ENCODE results near the gene NETO1.

Gene NETO1

DNA sequence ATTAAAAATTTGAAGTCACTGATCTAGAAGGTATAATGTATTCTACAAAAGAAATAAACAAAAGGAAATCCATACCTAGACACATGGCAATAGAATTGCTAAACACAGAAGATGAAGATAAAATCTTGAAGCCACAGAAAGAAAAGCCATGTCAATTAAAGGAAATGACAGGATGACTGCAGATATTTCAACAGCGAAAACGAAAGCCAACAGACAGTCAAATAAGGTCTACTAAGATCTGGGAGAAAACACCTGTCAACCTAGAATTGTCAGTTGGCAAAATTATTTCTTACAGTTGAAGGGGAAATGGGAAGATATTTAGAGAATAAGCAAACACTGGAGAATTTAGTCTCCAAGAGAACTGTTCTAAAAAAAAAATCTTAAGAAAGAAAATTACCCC, 39.2 kb downstream of the NETO1 start:
- H3K36me3 Mint-ChIP-seq = peaks cover 12 to 22% of the 10 kb centered on the region in 2 donors
- DNase-seq = no peak
- H3K4me1 Mint-ChIP-seq = peaks cover 0 to 9% of the 10 kb centered on the region in 2 donors
- H3K4me3 Mint-ChIP-seq = no peak overlapping the region
- no peak for ATAC-seq (replicated peaks)
- H3K27me3 Mint-ChIP-seq = peaks cover 0 to 12% of the 10 kb centered on the region in 2 donors
- H3K9me3 Mint-ChIP-seq = peaks cover 0 to 3% of the 10 kb centered on the region in 2 donors
- H3K27ac Mint-ChIP-seq = no peak overlapping the region

DNA sequence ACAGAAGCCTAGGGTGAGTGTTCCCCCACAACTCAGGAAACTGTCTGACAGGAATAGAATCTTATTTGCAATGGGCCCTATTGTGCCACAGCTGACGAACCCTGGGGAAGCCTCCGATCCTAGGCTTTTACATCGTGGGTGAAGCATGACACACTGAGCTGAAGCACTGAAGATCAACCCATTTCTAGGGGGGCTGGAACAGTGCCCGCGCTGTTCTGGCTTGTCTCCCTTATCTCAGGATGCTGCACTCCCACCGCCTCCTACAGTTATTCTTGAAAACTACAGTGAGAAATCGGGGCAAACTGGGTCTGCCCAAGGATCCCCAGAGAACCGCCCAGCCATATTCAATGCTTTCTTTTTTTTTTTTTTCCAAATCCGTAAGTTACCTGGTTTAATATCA, 41.1 kb downstream of the NETO1 start:
- Mint-ChIP-seq H3K27ac (no peak overlapping the region), H3K4me3 (no peak overlapping the region), H3K27me3 (peaks cover 0 to 12% of the 10 kb centered on the region in 2 donors), H3K4me1 (peaks cover 0 to 7% of the 10 kb centered on the region in 2 donors), H3K36me3 (peaks cover 18 to 25% of the 10 kb centered on the region in 2 donors), H3K9me3 (peaks cover 0 to 1% of the 10 kb centered on the region in 2 donors)
- no peak for ATAC-seq (replicated peaks)
- no peak for DNase-seq

DNA sequence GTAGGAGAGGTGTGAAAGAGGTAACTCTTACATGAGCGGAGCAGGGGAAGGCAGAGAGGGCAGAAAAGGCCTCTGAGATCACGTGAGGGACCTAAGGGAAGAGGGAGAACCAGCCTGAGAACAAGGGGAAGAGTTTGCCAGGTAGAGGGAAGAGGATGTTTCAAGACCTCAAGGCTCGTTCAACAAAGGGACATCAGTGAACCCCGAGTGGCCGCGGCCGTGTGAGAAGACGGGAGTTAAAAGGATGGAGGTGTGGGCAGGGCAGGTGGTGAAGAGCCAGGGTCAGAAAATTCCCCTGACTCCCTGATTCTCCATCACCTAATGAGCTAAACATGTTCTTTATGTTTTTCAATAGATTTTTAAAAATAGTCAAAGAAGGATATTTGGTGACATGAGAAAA, 44.4 kb downstream of the NETO1 start:
- H3K4me1 Mint-ChIP-seq = no peaks in the 10 kb centered on the region
- no peak for ATAC-seq (replicated peaks)
- H3K36me3 Mint-ChIP-seq = peaks cover 18 to 25% of the 10 kb centered on the region in 2 donors
- no peaks in the 10 kb centered on the region for H3K9me3 Mint-ChIP-seq
- H3K27ac Mint-ChIP-seq = no peak overlapping the region
- no peak for DNase-seq
- H3K27me3 Mint-ChIP-seq = no peaks in the 10 kb centered on the region
- H3K4me3 Mint-ChIP-seq = no peak overlapping the region

DNA sequence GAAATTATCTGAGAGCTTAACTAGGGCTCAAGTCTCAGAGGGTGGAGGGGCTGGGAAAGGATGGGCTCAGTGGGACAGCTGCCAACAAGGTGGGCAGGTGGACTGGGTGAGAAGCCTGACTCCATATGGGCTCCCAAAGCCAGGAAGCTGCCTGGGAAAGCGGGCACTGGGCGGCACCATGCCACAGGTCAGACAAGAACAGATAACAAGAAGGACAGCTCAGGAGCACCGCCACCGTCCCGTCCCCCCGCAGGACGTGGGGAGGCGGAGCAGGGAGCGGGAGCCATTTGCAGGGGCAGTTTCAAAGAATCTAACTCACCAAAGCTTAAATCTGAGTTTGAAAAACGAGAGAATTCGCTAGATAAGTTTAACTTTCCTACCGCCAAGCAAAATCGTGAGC, 45.6 kb downstream of the NETO1 start:
- peaks cover 0 to under 1% of the 10 kb centered on the region in 2 donors for H3K27me3 Mint-ChIP-seq

GRCh38 chr18:72820571-72820970, 47.2 kb downstream of the NETO1 start:
- Mint-ChIP-seq H3K4me1 (peaks cover 0 to 3% of the 10 kb centered on the region in 2 donors), H3K36me3 (peaks cover 23 to 25% of the 10 kb centered on the region in 2 donors), H3K27me3 (peaks cover 3 to 13% of the 10 kb centered on the region in 2 donors), H3K27ac (no peak overlapping the region), H3K9me3 (no peaks in the 10 kb centered on the region), H3K4me3 (no peak overlapping the region)
- ATAC-seq (replicated peaks) = no peak
- no peak for DNase-seq

More for the DNA sequence above, 45.6 kb downstream of the NETO1 start:
- DNase-seq (no peak), ATAC-seq (replicated peaks) (no peak)
- no peak overlapping the region for H3K27ac Mint-ChIP-seq
- H3K36me3 Mint-ChIP-seq = peaks cover 16 to 24% of the 10 kb centered on the region in 2 donors
- H3K4me1 Mint-ChIP-seq = no peaks in the 10 kb centered on the region
- H3K9me3 Mint-ChIP-seq = no peaks in the 10 kb centered on the region
- H3K4me3 Mint-ChIP-seq = no peak overlapping the region

GRCh38 chr18:72819050-72819449, 48.7 kb downstream of the NETO1 start:
- no peak for DNase-seq
- no peak overlapping the region for H3K27ac Mint-ChIP-seq
- peaks cover 0 to 3% of the 10 kb centered on the region in 2 donors for H3K4me1 Mint-ChIP-seq
- H3K4me3 Mint-ChIP-seq = no peak overlapping the region
- ATAC-seq (replicated peaks) = no peak
- no peaks in the 10 kb centered on the region for H3K9me3 Mint-ChIP-seq
- H3K27me3 Mint-ChIP-seq = peaks cover 3 to 16% of the 10 kb centered on the region in 2 donors
- peaks cover 25 to 29% of the 10 kb centered on the region in 2 donors for H3K36me3 Mint-ChIP-seq

GRCh38 chr18:72811047-72811446, 56.7 kb downstream of the NETO1 start:
- H3K4me1 Mint-ChIP-seq = peaks cover 0 to 4% of the 10 kb centered on the region in 2 donors
- no peaks in the 10 kb centered on the region for H3K9me3 Mint-ChIP-seq
- no peak overlapping the region for H3K4me3 Mint-ChIP-seq
- peaks cover 0 to 10% of the 10 kb centered on the region in 2 donors for H3K27me3 Mint-ChIP-seq
- H3K27ac Mint-ChIP-seq = no peak overlapping the region
- DNase-seq = no peak
- peak in 1 of 2 donors; percentile 21 for ATAC-seq (replicated peaks)
- peaks cover 27 to 38% of the 10 kb centered on the region in 2 donors for H3K36me3 Mint-ChIP-seq

DNA sequence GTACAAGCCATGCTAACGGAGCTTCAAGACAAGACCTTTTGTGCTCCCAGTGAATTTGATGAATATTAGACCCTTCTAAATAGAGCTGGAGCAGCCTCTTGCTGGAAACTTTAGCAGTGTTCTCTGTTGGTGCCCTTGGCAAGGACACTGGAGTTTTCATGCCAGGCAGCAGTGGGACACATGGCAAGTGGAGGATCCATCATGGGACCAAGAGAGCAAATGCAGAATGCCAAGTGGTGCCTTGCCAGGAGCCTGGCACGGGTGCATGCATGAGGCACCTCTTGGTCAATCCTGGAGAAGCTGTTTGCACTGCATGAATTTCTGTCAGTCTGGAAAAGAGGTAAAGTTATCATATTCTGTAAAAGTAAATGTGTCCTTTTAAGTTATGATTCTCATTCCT, 59.1 kb downstream of the NETO1 start:
- Mint-ChIP-seq H3K36me3 (peaks cover 22 to 32% of the 10 kb centered on the region in 2 donors), H3K4me3 (no peak overlapping the region), H3K27me3 (no peaks in the 10 kb centered on the region), H3K9me3 (no peaks in the 10 kb centered on the region), H3K27ac (no peak overlapping the region), H3K4me1 (peaks cover 0 to 3% of the 10 kb centered on the region in 2 donors)
- DNase-seq (no peak), ATAC-seq (replicated peaks) (no peak)

DNA sequence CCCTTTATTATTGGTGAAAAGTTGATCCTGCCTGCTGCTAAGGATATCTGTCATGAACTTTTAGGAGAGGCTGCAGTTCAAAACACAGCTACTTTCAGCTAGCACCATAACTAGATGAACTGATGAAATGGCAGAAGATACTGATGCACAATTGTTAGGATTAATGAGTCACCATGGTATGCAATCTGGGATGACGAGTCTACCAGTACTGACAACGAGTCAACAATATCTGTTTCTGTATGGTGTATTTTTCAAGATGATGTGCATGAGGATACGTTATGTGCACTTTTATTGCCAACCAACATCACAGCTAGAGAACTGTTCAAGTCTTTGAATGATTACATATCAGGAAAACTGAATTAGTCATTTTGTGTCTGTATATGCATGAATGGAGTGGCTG, 68.7 kb downstream of the NETO1 start:
- DNase-seq (no peak), ATAC-seq (replicated peaks) (no peak)
- Mint-ChIP-seq H3K9me3 (no peaks in the 10 kb centered on the region), H3K36me3 (peaks cover 16 to 26% of the 10 kb centered on the region in 2 donors), H3K27ac (no peak overlapping the region), H3K4me1 (no peaks in the 10 kb centered on the region), H3K27me3 (no peaks in the 10 kb centered on the region), H3K4me3 (no peak overlapping the region)

DNA sequence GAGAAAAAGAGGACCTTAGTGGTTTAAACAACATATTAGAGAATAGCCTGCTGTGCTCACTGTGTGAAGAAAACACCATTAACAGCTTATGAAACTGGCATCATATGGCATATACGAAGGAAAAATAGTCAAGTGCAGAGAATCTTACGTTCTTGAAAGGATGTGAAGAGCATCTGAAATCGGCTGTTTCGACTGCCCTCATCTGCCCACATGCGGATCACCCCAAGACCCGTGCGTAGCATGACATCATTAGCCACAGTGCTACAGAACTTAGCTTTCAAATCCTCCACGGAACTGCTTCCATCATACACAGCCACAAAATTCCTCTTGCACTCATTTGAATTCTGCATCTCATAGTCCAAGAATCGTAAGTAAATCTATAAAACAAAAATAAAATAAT, 84.3 kb downstream of the NETO1 start:
- Mint-ChIP-seq H3K4me3 (no peak overlapping the region), H3K9me3 (no peaks in the 10 kb centered on the region), H3K27ac (no peak overlapping the region), H3K27me3 (no peaks in the 10 kb centered on the region), H3K4me1 (no peaks in the 10 kb centered on the region), H3K36me3 (peaks cover 15 to 33% of the 10 kb centered on the region in 2 donors)
- DNase-seq (no peak), ATAC-seq (replicated peaks) (no peak)

GRCh38 chr18:72774914-72775313, 92.9 kb downstream of the NETO1 start:
- DNase-seq = no peak
- no peaks in the 10 kb centered on the region for H3K27me3 Mint-ChIP-seq
- no peak overlapping the region for H3K4me3 Mint-ChIP-seq
- ATAC-seq (replicated peaks) = no peak
- peaks cover 0 to 2% of the 10 kb centered on the region in 2 donors for H3K4me1 Mint-ChIP-seq
- peaks cover 0 to 2% of the 10 kb centered on the region in 2 donors for H3K9me3 Mint-ChIP-seq
- no peak overlapping the region for H3K27ac Mint-ChIP-seq
- peaks cover 28 to 38% of the 10 kb centered on the region in 2 donors for H3K36me3 Mint-ChIP-seq

DNA sequence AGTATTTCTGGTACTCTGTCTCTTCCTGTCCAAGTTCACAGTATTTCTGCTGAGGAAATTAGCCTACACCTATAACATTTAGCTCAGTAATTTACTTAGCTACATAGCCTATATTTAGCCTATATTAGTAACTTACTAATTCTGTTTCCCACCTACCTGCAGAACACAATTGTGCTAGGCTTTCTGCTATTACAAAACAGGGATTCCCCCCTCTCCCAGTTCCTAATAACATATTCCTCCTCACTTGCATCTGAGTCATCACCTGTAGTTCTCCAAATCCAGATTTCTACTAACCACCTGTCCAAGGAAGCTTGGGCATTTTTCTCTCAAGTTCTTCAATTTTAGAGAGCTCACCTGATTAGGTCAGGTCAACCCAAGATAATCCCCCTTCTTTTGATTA, 94.9 kb downstream of the NETO1 start:
- H3K27me3 Mint-ChIP-seq = no peaks in the 10 kb centered on the region
- H3K9me3 Mint-ChIP-seq = no peaks in the 10 kb centered on the region

GRCh38 chr18:72768681-72769229, 99.0 kb downstream of the NETO1 start:
- no peak overlapping the region for H3K4me3 Mint-ChIP-seq
- ATAC-seq (replicated peaks) = no peak
- no peak overlapping the region for H3K27ac Mint-ChIP-seq
- H3K9me3 Mint-ChIP-seq = peaks cover 6 to 10% of the 10 kb centered on the region in 2 donors
- H3K36me3 Mint-ChIP-seq = peaks cover 19 to 28% of the 10 kb centered on the region in 2 donors
- peaks cover under 1 to 6% of the 10 kb centered on the region in 2 donors for H3K4me1 Mint-ChIP-seq
- H3K27me3 Mint-ChIP-seq = no peaks in the 10 kb centered on the region
- DNase-seq = no peak

More for the DNA sequence above, 94.9 kb downstream of the NETO1 start:
- no peak overlapping the region for H3K4me3 Mint-ChIP-seq
- peaks cover 23 to 36% of the 10 kb centered on the region in 2 donors for H3K36me3 Mint-ChIP-seq
- ATAC-seq (replicated peaks) (no peak), DNase-seq (no peak)
- H3K27ac Mint-ChIP-seq = no peak overlapping the region
- peaks cover 0 to 2% of the 10 kb centered on the region in 2 donors for H3K4me1 Mint-ChIP-seq

DNA sequence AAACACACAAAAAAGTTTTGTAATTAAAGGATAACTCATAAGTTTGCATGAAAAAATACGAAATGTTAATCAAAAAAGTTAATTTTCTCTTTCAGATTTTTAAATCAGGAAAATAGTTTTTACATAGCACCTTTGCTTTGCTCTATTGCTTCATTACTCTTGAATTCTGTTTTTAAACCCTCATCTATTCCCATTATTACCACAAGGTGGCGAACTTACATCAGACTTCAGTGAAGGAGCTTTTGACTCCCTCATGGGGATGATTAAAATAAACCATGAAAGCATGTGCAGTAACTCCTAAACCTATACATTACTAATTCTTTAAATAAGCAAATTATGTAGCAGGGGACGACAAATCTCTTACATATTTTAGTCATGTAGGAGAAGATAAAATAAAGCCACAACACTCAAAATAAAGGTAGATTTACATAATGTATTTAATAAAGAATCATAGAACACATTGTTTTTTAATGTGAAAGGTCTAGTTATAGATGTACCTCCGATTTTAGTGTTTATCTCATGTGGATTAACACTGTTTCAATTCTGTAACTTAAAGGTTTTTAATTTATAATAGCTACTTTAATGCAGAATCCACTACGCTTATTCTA, 105.2 kb downstream of the NETO1 start:
- ATAC-seq (replicated peaks) = peak; percentile 66 to 68
- H3K27ac Mint-ChIP-seq = no peak overlapping the region
- peaks cover 6 to 8% of the 10 kb centered on the region in 2 donors for H3K4me1 Mint-ChIP-seq
- H3K9me3 Mint-ChIP-seq = peaks cover 9 to 15% of the 10 kb centered on the region in 2 donors
- H3K4me3 Mint-ChIP-seq = no peak overlapping the region
- peaks cover 18 to 21% of the 10 kb centered on the region in 2 donors for H3K36me3 Mint-ChIP-seq
- H3K27me3 Mint-ChIP-seq = peaks cover 0 to 5% of the 10 kb centered on the region in 2 donors
- DNase-seq = no peak

DNA sequence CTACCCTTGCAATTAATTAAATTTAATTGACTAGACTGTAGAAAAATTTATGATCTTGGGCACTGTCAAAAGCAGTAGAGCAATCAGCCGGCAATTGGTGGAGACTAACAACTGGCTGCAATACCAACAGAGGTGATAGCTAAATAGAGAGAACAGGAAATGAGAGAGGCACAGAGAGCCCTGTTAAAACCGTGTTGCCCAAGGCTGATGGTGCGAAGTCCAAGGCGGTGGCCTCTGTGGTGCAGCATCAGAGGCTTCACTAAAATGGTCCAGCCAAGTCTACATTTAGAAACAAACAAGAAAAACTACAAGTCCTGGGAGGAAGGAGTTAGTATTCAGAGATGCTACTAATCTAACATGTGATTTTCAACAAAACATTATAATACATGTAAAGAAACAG, 115.6 kb downstream of the NETO1 start:
- no peaks in the 10 kb centered on the region for H3K27me3 Mint-ChIP-seq
- ATAC-seq (replicated peaks) = no peak
- H3K9me3 Mint-ChIP-seq = no peaks in the 10 kb centered on the region
- peaks cover 11 to 23% of the 10 kb centered on the region in 2 donors for H3K36me3 Mint-ChIP-seq
- no peak overlapping the region for H3K4me3 Mint-ChIP-seq
- H3K4me1 Mint-ChIP-seq = no peaks in the 10 kb centered on the region
- DNase-seq = no peak
- no peak overlapping the region for H3K27ac Mint-ChIP-seq

All from stimulated activated naive B cell treated with anti-CD40 and anti-IgM and Interleukin-4, amounts not matched to agents 10 μg/mL and 1 μg/mL and 100 μg/mL, for 72 hours (primary cell).